Posterior cingulate gyrus (tissue), 11 donors: ENCODE results near the gene LAMC1.

Experiments used
- DNase-seq, 10 donors: peaks; one replicate each; pipeline versions ENCODE4 v3.0.0 to v3.0.0-alpha.2; 2020 to 2021; ENCODE audit warnings: mixed read lengths in 3 of 10
- intact Hi-C: fragments of 100-400 bp; cut with DNase I; formaldehyde crosslinking; loops from one replicate; pipeline ENCODE4 v1.15.1; 2023

The LAMC1 gene

DNA sequence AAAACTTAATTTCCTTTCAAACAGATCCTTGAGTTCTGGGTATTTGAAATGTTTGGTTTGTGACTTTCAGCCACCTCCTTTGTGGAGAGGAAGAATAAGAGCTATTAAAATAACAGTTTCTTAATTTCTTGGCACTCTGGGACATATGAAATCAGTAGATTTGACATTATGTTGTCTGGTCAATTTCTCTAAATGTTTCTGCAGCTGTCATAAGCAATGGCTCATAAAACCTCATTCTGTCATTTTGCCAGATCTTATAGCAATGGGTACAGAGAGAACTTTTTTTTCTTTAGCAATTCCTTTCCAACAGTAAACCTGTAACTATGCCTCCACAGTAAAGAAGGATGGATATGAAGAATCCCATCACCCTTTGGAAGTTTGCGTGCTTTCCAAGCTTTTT lies 52.6 kb downstream of the LAMC1 start:
- intact Hi-C loops, result no loop called here
- DNase-seq, result no peak

DNA sequence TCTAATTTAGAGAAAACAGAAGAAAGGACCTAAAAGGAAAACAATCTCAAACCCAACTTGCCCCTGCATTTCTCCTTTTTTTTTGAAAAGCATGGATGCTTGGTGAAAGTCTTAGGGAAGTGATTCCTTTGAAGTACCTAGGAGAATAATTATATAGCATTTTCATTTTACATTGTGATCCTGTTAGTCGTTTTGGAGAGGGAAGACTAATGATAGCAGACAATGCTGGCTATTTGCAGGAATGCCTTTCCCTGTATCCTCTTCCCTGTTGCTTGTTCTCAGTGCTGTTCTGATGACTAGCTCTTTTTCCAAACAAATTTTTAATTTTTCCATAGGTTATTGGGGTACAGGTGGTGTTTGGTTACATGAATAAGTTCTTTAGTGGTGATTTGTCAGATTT lies 53.9 kb downstream of the LAMC1 start:
- intact Hi-C loops, result no loop called here
- no peak for DNase-seq

DNA sequence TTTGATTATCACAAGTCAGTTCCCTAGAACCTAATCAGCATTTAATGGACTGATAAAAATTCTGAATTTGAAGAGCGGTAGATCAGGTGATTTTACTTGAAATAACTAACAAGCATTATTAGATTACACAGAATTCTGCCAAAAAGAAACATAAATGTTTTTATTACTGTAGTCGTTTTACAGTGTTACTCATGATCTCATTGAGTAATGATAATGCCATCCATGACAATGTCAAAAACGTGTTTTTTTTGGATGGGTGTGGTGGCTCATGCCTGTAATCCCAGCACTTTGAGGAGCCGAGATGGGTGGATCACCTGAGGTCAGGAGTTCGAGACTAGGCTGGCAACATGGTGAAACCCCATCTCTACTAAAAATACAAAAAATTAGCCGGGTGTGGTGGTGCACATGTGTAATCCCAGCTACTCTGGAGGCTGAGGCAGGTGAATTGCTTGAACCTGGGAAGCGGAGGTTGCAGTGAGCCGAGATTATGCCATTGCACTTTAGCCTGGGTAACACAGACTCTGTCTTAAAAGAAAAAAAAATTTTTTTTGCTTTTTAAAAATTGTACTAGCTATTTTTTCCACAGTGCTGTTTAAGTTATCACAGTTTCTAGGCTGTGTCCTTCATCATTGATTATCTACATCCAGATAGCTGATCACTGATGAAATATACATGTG lies 56.6 kb downstream of the LAMC1 start:
- intact Hi-C loops, result no loop called here
- no peak for DNase-seq

DNA sequence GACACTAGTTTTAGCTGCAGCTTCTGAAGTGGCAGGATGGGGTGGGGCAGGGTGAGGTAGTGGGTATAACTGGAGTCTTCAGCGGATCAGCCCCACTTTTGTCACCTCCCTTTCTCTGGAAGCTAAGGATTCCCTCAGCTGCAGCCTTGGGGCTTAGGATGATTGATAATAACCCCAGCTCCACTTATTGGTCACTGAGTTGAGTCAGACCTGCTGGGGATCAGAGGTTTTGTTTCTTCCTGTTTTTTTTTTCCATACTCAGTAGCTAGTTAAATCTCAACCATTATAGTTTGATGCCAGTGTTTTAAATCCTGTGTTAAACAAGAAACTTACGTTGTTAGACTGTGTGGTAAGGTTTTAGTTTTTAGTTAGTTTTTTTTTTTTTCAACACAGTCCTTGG lies 57.2 kb downstream of the LAMC1 start:
- intact Hi-C loops, result no loop called here
- no peak for DNase-seq

DNA sequence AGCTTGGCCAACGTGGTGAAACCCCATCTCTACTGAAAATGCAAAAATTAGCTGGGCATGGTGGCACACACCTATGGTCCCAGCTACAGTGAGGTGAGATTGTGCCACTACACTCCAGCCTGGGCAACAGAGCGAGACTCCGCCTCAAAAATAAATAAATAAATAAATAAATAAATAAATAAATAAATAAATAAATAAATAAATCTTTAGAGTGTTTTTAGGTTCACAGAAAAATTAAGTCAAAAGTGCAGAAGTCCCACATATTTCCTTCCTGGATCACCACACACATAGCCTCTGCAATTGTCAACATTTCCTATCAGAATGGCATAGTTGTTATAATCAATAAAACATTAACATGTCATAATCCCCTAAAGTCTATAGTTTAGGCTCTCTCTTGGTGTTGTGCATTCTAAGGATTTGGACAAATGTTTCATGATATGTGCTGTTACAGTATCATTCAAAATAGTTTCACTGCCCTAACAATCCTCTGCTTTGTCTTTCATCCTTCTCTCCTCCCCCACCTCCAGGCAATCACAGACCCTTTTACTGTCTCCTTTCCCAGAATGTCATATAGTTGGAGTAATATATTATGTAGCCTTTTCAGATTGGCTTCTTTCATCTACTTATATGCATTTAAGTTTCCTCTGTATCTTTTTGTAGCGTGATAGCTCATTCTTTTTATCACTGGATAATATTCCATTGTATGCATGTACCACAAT lies 58.3 kb downstream of the LAMC1 start:
- DNase-seq, result no peak
- intact Hi-C loops, result no loop called here

DNA sequence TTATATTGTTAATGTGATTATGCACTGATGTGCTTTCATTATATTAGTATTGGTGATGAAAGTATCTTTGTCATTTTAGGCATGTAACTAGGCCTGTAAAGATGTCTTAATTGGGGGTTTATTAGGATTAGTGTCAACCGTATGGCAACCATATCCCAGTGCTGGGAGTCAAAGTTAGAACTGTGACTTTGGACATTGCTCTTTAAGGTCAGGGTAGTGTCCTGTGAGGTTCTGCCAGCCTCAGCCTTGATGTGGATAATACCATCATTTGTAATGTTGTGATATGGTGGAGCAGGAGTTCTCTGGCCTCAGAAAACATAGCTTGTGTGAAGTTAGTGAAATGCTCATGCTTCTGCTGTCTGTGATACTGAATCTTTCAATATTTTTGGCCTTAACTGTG lies 59.4 kb downstream of the LAMC1 start:
- intact Hi-C loops, result no loop called here

DNA sequence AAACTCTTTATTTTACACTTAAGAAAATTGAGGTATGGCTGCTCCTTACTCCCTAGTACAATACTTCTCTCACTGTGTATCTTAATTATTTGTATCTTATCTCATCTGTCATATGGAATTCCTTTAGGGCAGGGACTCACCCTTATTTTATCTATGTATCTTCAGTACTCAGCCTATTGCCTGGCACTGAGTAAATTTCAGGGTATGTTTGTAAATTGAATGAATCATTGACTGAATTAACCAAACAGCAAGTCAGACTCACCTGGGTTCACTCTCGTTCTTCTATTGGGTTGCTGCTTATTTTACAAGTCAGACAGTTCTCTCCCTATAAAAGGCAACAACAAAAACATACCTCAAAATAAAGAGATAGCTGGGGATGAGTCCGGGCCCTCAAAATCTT lies 63.8 kb downstream of the LAMC1 start:
- no peak for DNase-seq
- intact Hi-C loops, result no loop called here

More for the DNA sequence above, 59.4 kb downstream of the LAMC1 start:
- DNase-seq, result no peak

DNA sequence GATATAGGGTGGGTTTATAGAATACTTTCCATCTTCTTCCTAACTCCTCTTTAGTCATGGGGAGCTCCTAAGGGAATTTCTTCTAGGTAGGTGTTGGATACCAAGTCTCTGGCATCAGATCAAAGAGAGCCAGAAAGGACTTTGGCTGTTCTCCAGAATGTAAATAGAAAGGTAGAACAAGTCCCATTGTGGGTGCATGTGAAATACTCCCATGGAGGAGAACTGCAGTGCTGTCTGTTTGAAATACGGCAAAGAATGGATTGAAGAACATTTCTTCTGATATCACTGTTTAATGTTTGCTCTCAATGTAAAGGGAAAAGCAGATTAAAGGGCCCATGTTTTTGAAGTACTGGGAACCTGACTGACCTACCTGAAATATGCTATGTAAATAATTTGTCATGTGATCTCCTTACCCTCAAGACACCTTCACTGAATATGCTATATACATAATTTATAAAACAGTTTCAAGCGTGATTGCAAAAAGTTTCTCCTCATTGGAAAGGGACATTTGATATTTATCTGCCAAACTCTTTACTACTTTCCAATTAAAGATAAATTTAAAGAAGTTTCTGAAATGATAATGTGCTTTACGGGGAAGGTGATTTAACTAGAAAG lies 65.9 kb downstream of the LAMC1 start:
- no peak for DNase-seq
- intact Hi-C loops, result no loop called here

DNA sequence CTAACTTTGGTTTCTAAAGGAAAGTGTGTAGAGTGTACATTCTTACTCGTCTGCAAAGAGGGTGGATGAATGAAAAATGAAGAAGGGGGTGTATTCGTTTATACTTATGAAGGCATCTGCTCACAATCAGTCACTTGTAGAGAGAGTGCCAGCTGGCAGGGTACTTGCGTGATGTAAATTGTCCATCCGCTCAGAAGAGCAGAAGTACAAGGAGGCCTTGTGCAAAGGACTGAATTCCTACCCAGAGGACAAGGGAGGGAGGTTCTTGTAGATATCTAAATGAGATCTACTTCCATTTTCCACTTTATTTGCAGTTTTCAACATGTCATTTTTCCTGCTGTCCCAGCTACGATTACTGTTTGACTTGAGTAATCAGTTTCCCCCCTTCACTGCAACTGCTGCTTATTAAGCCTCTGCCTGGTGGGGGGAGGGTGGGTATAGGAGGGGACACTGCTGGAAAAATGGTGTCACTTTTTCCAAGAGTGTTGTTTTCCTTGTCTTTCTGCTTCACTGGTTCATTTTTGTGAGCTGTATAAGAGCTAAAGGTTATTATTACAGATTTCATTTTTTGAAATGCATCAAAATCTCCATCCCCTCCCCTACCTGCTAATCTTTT lies 67.3 kb downstream of the LAMC1 start:
- intact Hi-C loops, result no loop called here

DNA sequence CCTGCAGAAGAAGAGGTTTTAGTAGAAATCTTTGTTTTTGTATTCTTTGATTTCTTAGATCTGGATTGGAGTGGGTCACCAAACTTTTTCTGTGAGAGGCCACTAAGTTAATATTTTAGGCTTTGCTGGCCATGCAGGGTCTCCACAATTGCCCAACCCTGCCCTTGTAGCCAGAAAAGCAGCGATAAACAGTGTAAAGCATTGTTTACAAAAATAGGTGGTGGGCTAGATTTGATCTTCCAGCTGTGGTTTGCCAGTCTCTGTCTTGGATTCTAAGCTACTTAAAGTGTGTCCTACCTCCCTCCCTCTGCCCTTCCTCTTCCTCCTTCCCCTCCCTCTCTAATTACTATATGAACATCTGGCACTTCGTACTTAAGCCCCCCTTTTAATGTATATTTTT lies 68.0 kb downstream of the LAMC1 start:
- intact Hi-C loops, result no loop called here

More for the DNA sequence above, 67.3 kb downstream of the LAMC1 start:
- DNase-seq, result peak in 1 of 10 donors; percentile 27

DNA sequence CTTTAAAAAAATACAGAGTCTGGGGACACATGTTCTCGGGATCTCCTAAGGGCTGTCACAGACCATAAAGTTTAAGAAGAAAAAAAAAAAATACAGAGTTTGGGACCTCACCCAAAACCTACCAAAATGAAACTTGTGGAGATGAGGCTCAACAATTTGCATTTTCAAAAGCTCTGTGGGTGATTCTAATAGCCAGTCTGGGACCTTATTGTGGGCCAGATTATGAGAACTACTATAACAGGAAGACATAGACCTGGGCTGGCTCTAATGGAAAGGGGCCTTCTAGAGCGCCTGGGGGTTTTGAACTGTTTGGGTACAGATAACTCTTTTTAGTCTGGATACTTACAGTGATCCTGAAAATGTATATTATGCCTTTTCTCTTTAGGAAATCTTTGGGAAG lies 69.1 kb downstream of the LAMC1 start:
- no peak for DNase-seq
- intact Hi-C loops, result no loop called here

More for the DNA sequence above, 68.0 kb downstream of the LAMC1 start:
- DNase-seq, result no peak

DNA sequence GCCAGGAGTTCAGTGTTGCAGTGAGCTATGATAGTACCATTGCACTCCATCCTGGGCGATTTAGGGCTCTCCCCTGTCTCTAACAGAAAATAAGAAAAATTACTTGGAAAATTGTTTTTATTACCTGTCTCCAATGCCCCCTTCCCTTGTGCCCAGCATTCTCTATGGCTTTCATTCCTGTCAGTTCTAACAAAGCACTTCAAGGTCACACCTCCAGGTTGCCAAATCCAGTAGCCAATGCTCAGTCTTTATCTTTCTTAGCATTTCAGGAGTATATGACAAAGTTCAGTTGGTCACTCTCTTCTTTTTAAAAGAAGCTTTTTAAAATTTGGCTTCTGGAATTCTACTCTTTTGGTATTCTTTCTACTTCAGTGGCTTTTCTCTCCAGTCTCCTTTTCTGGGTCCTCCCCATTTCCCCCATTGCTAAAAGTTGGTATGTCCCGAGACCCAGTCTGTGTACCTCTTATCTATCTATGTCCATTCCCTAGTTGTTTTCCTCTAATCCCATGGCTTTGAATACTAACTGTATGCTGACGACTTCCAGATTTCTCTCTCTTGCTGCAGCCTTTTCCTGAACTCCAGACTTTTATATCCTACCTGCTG lies 69.9 kb downstream of the LAMC1 start:
- intact Hi-C loops, result no loop called here
- DNase-seq, result no peak

DNA sequence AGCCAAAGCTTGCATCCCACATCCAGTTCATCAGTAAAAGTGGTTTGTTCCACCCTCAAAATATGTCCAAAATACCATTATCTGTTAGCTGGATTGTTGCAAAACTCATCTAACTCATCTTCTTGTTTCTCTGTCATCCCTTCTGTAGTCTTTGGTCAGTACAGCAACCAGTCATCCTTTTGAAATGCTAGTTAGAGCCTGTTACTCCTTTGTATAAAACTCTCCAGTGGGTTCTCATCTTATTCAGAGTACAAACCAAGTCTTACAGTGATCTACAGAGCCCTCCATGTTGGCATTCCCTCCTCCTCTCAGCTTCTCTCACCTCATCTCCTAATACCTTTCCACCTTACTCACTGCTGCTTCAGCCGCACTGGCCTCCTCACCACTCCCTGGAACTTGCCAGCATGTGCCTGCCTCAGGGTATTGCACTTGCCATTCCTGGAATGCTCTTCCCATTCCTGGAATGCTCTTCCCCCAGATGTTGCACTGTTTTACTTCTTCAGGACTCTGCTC lies 70.6 kb downstream of the LAMC1 start:
- DNase-seq, result no peak
- intact Hi-C loops, result no loop called here

DNA sequence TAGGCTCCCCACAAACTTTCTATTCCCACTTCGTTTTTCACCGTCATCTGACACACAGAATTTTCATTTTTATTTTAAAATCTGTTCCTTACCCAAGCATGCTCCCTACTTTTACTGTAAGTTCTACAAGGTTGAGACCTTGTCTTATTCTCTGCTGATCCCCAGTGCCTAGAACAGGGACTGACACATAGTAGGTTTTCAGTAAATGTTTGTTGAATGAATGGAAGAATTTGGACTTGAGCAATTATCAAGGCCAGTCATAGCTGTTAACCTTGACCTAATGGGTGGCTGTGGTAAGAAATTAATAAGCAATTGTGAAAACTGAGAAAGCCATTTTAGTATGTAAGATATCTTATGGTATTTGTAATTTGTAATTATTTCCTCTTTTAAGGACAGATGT lies 71.1 kb downstream of the LAMC1 start:
- no peak for DNase-seq
- intact Hi-C loops, result no loop called here

DNA sequence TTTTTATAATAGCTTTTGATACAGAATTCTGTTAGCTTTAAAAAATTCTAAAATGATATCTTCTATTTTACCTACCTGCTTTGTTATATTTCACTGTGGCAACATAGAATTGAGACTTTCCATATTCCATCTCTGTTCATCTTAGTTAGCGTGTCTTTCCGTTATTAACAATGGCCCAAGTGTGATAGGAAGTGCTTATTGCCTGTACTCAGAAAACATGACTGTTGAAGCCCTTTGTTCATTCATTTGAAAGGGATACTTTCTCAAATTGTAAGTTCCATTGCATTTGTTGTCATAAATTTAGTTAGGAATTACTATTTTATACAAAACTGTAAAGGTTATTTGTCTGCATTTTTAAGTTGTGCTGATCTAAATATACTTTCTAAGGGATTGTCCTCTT lies 73.1 kb downstream of the LAMC1 start:
- no peak for DNase-seq
- intact Hi-C loops, result no loop called here

DNA sequence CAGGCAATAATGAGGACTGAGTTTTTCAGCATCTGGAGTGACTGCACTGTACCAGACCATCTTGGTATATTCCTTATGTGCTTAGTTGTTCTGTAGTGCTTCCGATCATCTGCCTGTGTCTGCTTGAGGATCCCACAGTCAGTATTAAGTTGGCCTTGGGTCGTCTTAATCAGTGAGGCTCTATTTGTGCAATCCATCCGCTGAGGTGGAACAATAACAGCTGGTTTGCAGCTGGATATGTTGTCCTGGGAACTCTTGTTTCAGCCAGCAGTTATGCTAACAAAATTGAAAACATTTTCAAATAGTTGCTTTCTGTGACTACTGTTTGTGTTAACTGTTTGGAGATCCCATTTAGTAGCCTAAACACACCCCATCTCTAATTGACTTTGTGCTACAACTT lies 73.7 kb downstream of the LAMC1 start:
- intact Hi-C loops, result no loop called here

DNA sequence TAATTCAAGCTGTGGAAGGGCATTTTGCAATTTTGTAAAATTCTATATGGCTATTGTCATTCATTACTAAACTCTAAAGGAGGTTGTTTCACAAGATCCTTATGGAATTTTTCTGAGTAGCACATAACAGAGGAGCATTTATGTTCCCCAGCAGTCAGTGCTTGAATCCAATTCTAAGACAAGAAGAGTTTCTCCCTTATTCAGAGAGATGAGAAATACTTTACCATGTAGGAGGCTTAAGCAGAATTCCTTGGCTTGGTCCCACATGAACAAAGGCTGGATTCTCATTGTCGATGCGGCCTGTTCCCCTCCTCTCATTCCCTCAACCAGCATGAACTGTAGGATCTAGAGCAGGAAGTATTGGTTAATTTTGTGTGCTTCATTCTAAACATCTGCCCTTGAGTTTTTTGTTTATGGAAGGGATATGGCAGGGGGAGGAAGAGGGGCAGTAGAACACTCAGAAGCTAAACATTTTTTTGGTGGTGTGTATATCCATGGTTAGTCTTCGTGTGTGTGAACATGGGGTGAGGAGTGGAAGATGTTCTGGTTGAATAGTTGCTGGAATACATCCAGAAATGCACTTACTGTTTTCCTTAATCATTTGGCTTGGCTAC lies 74.3 kb downstream of the LAMC1 start:
- intact Hi-C loops, result no loop called here
- no peak for DNase-seq

More for the DNA sequence above, 73.7 kb downstream of the LAMC1 start:
- no peak for DNase-seq

DNA sequence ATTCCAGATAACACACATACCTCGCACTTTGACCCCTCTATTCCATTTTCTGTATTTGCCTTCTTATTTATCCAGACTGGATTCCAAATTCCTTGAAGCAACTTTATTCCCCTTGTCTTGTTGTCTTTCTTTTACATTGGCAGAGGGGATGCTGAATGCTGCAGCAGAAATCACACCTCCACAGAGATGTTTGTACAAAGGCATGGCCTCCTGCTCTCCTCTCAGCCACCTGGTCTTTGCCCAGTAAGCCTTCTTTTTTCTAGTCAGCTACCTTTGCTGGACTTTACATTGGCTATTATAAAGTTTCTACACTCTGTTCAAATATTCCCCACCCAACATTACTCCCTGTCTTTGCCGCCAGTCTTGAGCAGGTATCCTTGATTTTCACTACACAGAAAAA lies 75.1 kb downstream of the LAMC1 start:
- DNase-seq, result no peak
- intact Hi-C loops, result no loop called here

DNA sequence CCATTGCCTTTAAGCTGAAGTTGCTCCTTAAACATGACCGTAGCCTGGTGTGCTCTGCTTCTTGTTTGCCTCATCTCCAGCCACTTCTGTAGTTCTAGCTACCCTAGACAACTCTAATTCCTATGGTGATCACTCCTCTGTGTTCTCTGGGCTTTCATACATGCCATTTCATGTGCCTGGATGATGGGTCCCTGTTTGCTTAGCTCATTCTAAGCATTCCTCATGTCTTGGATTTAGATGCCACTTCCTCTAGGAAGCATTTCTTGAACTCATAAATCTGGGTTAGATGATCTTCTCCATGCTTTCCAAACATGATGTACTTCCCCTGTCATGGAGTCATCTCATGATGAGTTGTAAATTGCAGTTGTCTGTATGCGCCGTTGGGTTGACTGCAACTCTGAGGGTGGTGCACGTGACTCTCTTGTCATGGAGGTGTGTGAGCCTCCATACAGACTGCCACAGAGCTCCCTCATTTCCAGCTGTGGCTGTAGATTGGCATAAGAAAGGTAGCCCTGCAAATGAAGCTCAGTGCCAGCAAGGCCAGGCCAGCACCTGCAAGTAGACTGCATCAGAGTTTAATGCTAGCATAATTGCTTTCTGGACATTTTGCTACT lies 77.2 kb downstream of the LAMC1 start:
- intact Hi-C loops, result no loop called here
- DNase-seq, result no peak

DNA sequence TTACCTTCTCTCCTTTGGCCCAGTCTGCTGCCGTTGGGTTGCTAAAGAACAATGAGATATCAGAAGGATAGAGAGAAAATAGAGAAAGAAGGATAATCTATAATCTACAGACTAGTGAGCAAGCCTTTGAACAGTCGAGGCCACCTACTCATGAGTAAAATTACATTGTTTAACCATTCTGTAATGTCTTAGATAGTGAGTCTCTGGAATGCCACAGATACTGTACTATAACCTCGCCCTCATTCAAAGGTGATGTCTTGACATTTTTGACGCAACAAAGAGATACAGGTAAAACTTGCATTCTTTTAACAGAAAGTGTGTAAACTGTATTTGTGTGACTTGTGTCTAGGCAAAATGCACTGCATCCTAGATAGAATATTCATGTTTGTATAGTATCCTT lies 77.9 kb downstream of the LAMC1 start:
- intact Hi-C loops, result no loop called here
- DNase-seq, result no peak
